SK-N-SH treated with all-trans-retinoic acid at 6 μM for 48 hours (cell line): Measurements from ENCODE around the gene DCLK2.

Experiments used
- TCF4 ChIP-seq: fragments of 250-450 bp; sonication (Bioruptor Pico); IDR thresholded peaks from 2 replicates; pipeline ENCODE4 v1.8.0; 2021; ENCODE audit warnings: mild to moderate bottlenecking, moderate library complexity, borderline replicate concordance
- ZC3H10 ChIP-seq: fragments of 250-450 bp; sonication (Bioruptor Pico); IDR thresholded peaks from 2 replicates; pipeline ENCODE4 v1.5.1; 2021; ENCODE audit warnings: mild to moderate bottlenecking, moderate library complexity

DNA sequence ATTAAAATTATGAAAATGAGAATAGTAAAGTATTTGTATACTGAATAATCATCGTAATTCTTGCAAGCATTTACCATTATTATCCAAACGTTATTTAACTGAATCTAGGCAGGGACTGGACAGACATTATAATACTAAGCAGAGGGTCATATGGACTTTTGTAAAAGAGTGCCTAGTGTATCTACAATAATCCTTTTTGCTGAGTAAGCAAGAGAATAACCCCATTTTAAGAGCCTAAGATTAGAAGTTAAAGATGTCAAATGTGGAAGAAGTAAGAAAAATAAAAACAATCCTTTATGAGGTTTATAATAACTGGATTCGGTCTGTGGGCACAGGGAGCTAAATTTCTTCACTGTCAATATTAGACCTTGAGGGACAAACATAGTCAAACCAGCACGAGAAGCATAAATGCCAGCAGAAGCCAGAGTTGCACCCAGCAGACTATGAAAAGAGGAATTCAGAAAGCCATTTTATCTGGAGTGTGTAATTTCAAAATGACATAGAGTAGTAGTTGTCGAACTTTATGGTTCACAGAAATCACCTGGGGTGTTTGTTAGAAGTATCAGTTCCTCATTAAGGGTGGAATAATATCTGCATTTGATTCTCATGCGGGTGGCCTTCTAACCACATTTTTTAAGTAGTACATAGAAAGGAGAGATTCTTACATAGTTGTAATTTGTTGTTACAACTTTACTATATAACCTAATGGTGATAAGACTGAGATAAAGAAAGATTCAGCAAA, 39.7 kb upstream of the DCLK2 start:
- no peak for TF ChIP-seq ZC3H10
- TF ChIP-seq TCF4 = no peak
